ENCODE results near the gene FAHD2A.
"Not testable (repeated sequence)": the region's sequence is repeated elsewhere in the genome, so short reads cannot be mapped to it uniquely, and the experiment has no call there.

The FAHD2A gene

DNA sequence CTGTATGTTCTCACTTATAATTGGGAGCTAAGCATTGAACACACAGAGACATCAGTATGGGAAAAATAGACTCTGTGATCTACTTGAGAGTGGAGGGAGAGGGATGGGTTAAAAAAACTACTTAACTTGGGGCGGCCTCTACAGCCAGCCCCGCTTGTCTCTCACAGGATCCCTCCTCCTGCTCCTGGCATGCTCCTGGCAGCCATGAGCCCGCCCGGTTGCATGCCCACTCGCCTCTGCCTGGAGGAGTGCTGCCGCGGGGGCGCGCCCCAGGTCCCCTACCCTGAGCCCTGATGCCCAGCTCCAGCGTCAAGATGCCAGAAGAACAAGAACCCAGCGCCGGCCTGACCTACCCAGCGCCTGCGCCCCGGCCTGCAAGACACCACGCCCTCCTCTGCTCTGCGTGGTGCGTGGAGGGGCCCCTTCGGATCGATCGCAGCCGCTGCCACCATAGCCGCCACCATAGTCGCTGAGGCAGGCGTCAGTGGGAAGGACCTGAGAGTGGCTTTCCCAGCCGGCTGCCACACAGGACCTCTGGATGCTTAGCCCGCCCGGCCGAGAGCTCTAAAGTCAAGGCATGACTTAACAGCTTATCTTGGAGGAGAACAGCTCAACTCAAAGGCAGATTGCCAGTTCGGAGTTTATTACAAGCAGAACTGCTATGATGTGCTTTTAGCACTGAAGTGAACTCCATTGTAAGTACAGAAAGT is 32.8 kb downstream of the FAHD2A start:
- not testable (repeated sequence) for DNase-seq (ENCODE audit: insufficient read length, low spot score); FAIRE-seq

DNA sequence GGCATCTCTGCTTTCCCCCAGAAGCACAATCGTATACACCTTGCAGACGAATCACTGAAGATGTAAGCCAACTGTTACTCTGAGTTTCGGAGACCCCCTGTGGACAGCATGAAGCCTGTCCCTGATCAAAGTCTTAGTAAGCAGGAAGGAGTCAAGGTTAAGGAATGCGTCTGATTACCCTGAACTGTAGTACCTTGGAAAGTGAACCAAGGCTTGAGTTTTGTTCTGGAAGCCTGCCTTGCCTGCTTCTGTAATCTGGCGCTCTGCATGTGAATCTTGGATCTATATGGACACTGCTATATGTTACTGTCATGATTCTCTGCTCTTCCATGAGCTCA is 33.3 kb downstream of the FAHD2A start:
- not testable (repeated sequence) for DNase-seq (ENCODE audit: insufficient read length, low spot score); FAIRE-seq

DNA sequence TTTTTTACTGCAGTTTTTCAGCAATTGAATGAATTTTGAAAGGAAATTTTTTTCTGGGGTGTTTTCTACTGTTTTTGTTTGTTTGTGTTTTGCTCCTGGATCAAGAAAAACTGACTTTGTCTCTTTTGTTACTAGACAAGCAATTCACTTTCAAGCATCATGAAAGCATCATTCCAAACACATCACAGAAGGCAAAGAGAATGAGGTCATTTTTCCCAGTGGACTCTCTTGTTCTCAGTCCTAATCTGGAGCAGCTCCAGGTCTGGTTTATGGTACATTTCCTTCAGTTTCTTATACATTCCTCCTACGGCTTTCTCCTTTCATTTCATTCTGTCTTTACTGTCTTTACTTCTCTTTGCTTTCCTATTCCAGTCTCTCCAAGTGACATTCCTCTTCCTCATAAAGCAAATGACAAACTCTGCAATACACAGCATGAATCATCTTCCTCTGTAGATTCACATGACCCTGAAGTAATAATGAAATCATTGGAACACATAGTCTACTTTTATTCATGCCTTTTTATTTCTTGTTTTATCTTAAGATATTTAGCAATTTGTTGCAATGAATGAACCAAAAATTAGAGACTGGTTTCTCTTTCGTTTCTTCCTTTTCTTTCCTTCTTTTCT is 40.1 kb downstream of the FAHD2A start:
- FAIRE-seq; DNase-seq (ENCODE audit: insufficient read length, low spot score): not testable (repeated sequence)

DNA sequence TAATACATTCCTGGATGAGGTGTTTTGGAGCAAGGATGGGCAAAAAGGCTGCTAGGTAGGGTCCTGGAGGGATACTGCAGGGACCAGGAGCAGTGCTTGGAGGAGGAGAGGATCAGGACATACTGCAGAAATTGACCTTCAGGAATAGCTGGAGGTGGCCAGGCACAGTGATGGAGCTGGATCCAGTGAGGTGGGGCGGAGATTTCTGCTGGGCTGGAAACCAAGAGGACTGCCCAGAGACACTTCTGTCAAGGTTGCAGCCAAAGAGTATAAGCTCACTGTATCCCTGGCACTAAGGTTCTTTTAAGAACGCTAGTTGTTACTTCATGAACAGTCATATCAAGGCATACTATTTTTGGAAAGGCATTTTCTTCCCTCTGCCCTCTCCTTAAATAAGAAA is 42.8 kb downstream of the FAHD2A start:
- not testable (repeated sequence) for DNase-seq (ENCODE audit: insufficient read length, low spot score); FAIRE-seq

DNA sequence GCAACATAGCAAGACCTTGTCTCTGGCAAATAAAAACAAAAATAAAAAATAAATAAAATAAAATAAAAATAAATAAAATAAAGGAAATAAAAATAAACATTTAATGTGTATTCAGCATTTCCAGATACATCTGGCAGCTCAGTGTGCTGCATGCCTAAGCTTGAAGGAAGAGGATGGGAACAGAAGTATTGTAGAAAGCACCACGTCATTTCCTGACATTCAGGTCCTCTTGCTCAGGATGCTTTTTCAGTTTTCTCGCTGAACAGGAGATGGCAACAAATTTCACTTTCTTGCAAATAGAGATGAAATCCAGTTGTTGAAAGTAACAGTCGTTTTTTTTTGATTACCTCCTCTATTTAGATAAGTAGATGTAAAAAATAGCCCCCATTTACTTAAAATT is 60.8 kb downstream of the FAHD2A start:
- not testable (repeated sequence) for DNase-seq (ENCODE audit: insufficient read length, low spot score); FAIRE-seq
